Body of pancreas (tissue), 4 donors: ENCODE results near the gene NGRN. TPM values are rescaled to one million over a fixed set of nuclear protein-coding genes. Genes with fewer than 3 reads are reported as not detected.
"Not testable (repeated sequence)": the region's sequence is repeated elsewhere in the genome, so short reads cannot be mapped to it uniquely, and the experiment has no call there.

Experiments used
- ATAC-seq: fragments of 150-250 bp; one replicate; pipeline ENCODE4 v1.9.1; 2016
- DNase-seq, 4 donors: peaks; one replicate each; pipeline ENCODE4 v3.0.0-alpha.2; 2019
- H3K27ac ChIP-seq, 4 donors: fragments of 200-600 bp; sonication (generic); 1 replicate in 3 of 4; 2 replicates in 1 of 4; pipeline versions ENCODE4 v1.5.1 to v1.6.1; 2016 to 2019; ENCODE audit warnings: mild to moderate bottlenecking in 1 of 4, mixed read lengths in 1 of 4, moderate library complexity in 1 of 4
- H3K27me3 ChIP-seq, 2 donors: fragments of 200-600 bp; sonication (generic); one replicate each; pipeline ENCODE4 v1.6.0; 2016; ENCODE audit warnings: mild to moderate bottlenecking in 1 of 2
- H3K36me3 ChIP-seq, 2 donors: fragments of 200-600 bp; sonication (generic); replicated peaks in 1 of 2; 2 replicates each; pipeline ENCODE4 v1.5.1; 2016; ENCODE audit warnings: low read depth in 2 of 2; ENCODE audit not compliant: insufficient read depth in 1 of 2
- H3K4me1 ChIP-seq: fragments of 200-600 bp; sonication (generic); one replicate; pipeline ENCODE4 v1.6.0; 2016
- H3K4me3 ChIP-seq, 2 donors: fragments of 200-600 bp; sonication (generic); 1 replicate in 1 of 2; 2 replicates in 1 of 2; pipeline ENCODE4 v1.5.1; 2016 to 2019
- H3K9me3 ChIP-seq, 3 donors: fragments of 200-600 bp; sonication (generic); 1 replicate in 2 of 3; 2 replicates in 1 of 3; pipeline ENCODE4 v1.5.1; 2016
- POLR2A ChIP-seq, 3 donors: fragments of 450-650 bp; IDR thresholded peaks; one replicate each; pipeline ENCODE4 v1.6.1; 2016; ENCODE audit warnings: antibody characterized with exemption in 3 of 3, mild to moderate bottlenecking in 2 of 3
- WGBS, 2 donors: methylation state at CpG; one replicate each; pipeline ENCODE4 v1.1.5; 2017; 5-methylcytosine and 5-hydroxymethylcytosine counted together
- intact Hi-C: fragments of 100-400 bp; cut with DNase I; formaldehyde crosslinking; loops from one replicate; pipeline ENCODE4 v1.15.1; 2023
- total RNA-seq, 2 donors: library from RNA; depleted of rRNA; stranded (reverse); fragments of >200 nt; gene quantifications; one replicate each; pipeline ENCODE4 v1.1.0, GENCODE V29; 2016
- TF ChIP-seq, protein P1 (sequence below), 7 experiments: fragments of 450-650 bp in 4 of 7; fragments of 200-600 bp in 3 of 7; sonication (generic) in 3 of 7; IDR thresholded peaks; one replicate each; pipeline ENCODE4 v1.5.1; 2016 to 2019; ENCODE audit warnings: antibody characterized with exemption in 7 of 7

Gene NGRN
- total RNA-seq, 2 donors from 2014 or later: 27.4 to 27.8 TPM

GRCh38 chr15:90271459-90272166 is 6.1 kb downstream of the NGRN start:
- Histone ChIP-seq H3K27ac (no peak overlapping the region), H3K4me3 (no peak overlapping the region), H3K36me3 (peaks cover 0 to 3% of the 10 kb centered on the region in 2 donors), H3K27me3 (no peaks in the 10 kb centered on the region), H3K4me1 (peaks cover 34% of the 10 kb centered on the region), H3K9me3 (no peaks in the 10 kb centered on the region)
- no peak for ATAC-seq
- WGBS, 2 donors: 69 to 77% methylated on average over 7 of the region's 7 CpGs
- no peak for TF ChIP-seq POLR2A (IDR thresholded peaks at IDR 0.05)
- TF ChIP-seq, protein P1, sequence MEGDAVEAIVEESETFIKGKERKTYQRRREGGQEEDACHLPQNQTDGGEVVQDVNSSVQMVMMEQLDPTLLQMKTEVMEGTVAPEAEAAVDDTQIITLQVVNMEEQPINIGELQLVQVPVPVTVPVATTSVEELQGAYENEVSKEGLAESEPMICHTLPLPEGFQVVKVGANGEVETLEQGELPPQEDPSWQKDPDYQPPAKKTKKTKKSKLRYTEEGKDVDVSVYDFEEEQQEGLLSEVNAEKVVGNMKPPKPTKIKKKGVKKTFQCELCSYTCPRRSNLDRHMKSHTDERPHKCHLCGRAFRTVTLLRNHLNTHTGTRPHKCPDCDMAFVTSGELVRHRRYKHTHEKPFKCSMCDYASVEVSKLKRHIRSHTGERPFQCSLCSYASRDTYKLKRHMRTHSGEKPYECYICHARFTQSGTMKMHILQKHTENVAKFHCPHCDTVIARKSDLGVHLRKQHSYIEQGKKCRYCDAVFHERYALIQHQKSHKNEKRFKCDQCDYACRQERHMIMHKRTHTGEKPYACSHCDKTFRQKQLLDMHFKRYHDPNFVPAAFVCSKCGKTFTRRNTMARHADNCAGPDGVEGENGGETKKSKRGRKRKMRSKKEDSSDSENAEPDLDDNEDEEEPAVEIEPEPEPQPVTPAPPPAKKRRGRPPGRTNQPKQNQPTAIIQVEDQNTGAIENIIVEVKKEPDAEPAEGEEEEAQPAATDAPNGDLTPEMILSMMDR (IDR thresholded peaks at IDR 0.05): no peak
- no peak for DNase-seq
- intact Hi-C loops: no loop called here

GRCh38 chr15:90278467-90278866 is 13.0 kb downstream of the NGRN start:
- H3K36me3 ChIP-seq, H3K4me1 ChIP-seq, DNase-seq, H3K27ac ChIP-seq, H3K9me3 ChIP-seq, H3K4me3 ChIP-seq, ATAC-seq, H3K27me3 ChIP-seq, intact Hi-C loops: not testable (repeated sequence)
- 97 to 99% methylated on average over 11 to 12 of the region's 12 CpGs for WGBS, 2 donors

- ATAC-seq, intact Hi-C loops, H3K9me3 ChIP-seq, H3K4me1 ChIP-seq, H3K4me3 ChIP-seq, H3K36me3 ChIP-seq, H3K27me3 ChIP-seq, H3K27ac ChIP-seq, DNase-seq: not testable (repeated sequence)
- 87 to 91% methylated on average over 5 of the region's 5 CpGs for WGBS, 2 donors
Observed at GRCh38 chr15:90280743-90281142, 15.3 kb downstream of the NGRN start.

- H3K9me3 ChIP-seq, intact Hi-C loops, H3K4me3 ChIP-seq, H3K27me3 ChIP-seq, H3K36me3 ChIP-seq, H3K4me1 ChIP-seq, ATAC-seq: not testable (repeated sequence)
- WGBS, 2 donors: 21 to 23% methylated on average over 6 of the region's 6 CpGs
- peak overlapping the region in 1 of 4 donors; percentile 31 for H3K27ac ChIP-seq
- DNase-seq: peak in 1 of 4 donors; percentile 34
Observed at GRCh38 chr15:90281637-90282036, 16.2 kb downstream of the NGRN start.

- ATAC-seq (no peak), DNase-seq (peak in 1 of 4 donors; percentile 39)
Observed at GRCh38 chr15:90286678-90287077, 21.2 kb downstream of the NGRN start.

GRCh38 chr15:90287101-90287500 is 21.6 kb downstream of the NGRN start:
- DNase-seq (no peak), ATAC-seq (no peak)
- no peaks in the 10 kb centered on the region for H3K36me3 ChIP-seq
- peaks cover 7% of the 10 kb centered on the region for H3K4me1 ChIP-seq
- H3K27ac ChIP-seq: no peak overlapping the region
- intact Hi-C loops: no loop called here
- H3K9me3 ChIP-seq: no peaks in the 10 kb centered on the region
- TF ChIP-seq POLR2A (IDR thresholded peaks at IDR 0.05): no peak
- TF ChIP-seq, protein P1 (IDR thresholded peaks at IDR 0.05): no peak
- no peaks in the 10 kb centered on the region for H3K27me3 ChIP-seq
- H3K4me3 ChIP-seq: no peak overlapping the region
- WGBS, 2 donors: 45 to 48% methylated on average over 5 of the region's 5 CpGs

More at GRCh38 chr15:90286678-90287077, 21.2 kb downstream of the NGRN start:
- no peak for TF ChIP-seq POLR2A (IDR thresholded peaks at IDR 0.05)
- TF ChIP-seq, protein P1 (IDR thresholded peaks at IDR 0.05): peak in 5 of 7 experiments; percentile 24 to 47 (median 43)
- H3K4me3 ChIP-seq: no peak overlapping the region
- H3K36me3 ChIP-seq: no peaks in the 10 kb centered on the region
- no peaks in the 10 kb centered on the region for H3K27me3 ChIP-seq
- no peak overlapping the region for H3K27ac ChIP-seq
- H3K4me1 ChIP-seq: peaks cover 7% of the 10 kb centered on the region
- H3K9me3 ChIP-seq: no peaks in the 10 kb centered on the region
- intact Hi-C loops: no loop called here
